Coronary artery (tissue), 2 donors: ENCODE results near the gene CCR2.

Source experiments
- DNase-seq: peaks from one replicate; pipeline ENCODE4 v3.0.0-alpha.2; 2017; ENCODE audit warnings: low spot score
- H3K27ac ChIP-seq, 2 donors: fragments of 200-600 bp; sonication (generic); one replicate each; pipeline ENCODE4 v1.5.1; 2016 to 2019
- H3K4me3 ChIP-seq: fragments of 200-600 bp; sonication (generic); 2 replicates; pipeline ENCODE4 v1.5.1; 2016; ENCODE audit warnings: mild to moderate bottlenecking, moderate library complexity
- TF ChIP-seq, protein P1 (sequence below): fragments of 200-600 bp; sonication (generic); IDR thresholded peaks from one replicate; pipeline ENCODE4 v1.5.1; 2019; ENCODE audit warnings: antibody characterized with exemption

The CCR2 gene

DNA sequence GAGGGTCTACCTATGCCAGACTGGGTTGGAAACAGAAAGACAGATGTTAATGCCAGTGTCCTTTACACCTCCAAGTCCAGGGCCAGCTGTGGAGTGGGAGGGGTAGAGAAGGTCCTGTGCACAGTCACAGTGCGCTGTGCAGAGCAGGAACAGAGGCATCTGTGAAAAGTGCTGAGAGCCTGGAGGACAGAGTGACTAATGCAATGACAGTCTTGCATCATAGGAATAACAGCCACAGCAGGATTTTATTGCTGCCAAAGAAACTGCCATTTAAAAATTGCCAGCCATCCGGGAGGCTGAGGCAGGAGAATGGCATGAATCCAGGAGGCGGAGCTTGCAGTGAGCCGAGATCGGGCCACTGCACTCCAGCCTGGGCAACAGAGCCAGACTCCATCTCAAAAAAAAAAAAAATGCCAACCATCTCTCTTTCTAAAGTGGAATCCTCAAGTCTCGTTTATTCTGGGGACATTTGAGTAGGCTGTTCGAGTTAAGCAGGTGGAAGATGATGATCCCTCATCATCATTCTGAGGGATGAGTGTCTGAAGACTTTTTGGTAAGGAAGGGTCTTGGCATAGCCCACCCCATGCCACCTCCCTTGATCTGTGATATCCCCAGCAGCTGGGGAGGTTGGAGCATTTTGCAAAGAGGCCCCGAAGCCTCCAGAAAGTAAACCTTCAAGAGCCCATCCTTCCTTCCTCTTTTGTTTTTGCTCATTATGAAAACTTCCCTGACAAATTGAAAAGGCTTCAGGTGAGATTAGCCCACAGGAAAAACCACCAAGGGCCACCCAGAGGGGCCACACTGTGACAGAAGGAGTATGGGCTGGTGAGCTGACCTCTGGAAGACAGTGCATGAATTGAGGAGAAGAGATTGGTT lies 7.7 kb downstream of the CCR2 start:
- TF ChIP-seq, protein P1, sequence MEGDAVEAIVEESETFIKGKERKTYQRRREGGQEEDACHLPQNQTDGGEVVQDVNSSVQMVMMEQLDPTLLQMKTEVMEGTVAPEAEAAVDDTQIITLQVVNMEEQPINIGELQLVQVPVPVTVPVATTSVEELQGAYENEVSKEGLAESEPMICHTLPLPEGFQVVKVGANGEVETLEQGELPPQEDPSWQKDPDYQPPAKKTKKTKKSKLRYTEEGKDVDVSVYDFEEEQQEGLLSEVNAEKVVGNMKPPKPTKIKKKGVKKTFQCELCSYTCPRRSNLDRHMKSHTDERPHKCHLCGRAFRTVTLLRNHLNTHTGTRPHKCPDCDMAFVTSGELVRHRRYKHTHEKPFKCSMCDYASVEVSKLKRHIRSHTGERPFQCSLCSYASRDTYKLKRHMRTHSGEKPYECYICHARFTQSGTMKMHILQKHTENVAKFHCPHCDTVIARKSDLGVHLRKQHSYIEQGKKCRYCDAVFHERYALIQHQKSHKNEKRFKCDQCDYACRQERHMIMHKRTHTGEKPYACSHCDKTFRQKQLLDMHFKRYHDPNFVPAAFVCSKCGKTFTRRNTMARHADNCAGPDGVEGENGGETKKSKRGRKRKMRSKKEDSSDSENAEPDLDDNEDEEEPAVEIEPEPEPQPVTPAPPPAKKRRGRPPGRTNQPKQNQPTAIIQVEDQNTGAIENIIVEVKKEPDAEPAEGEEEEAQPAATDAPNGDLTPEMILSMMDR, result no peak
- no peak overlapping the region for H3K4me3 ChIP-seq
- H3K27ac ChIP-seq, result peak overlapping the region in 1 of 2 donors; percentile 47
- no peak for DNase-seq

GRCh38 chr3:46365041-46365440 lies 11.1 kb downstream of the CCR2 start:
- Histone ChIP-seq H3K4me3 (no peak overlapping the region), H3K27ac (no peak overlapping the region)
- no peak for DNase-seq
- TF ChIP-seq, protein P1, result no peak

GRCh38 chr3:46365737-46366524 lies 12.0 kb downstream of the CCR2 start:
- TF ChIP-seq, protein P1, result no peak
- Histone ChIP-seq H3K27ac (no peak overlapping the region), H3K4me3 (no peak overlapping the region)
- DNase-seq, result no peak

GRCh38 chr3:46367811-46368210 lies 13.9 kb downstream of the CCR2 start:
- no peak overlapping the region for H3K27ac ChIP-seq
- DNase-seq, result no peak
- TF ChIP-seq, protein P1, result no peak
- H3K4me3 ChIP-seq, result no peak overlapping the region

- H3K4me3 ChIP-seq, result no peak overlapping the region
- TF ChIP-seq, protein P1, result no peak
- H3K27ac ChIP-seq, result no peak overlapping the region
- DNase-seq, result no peak
Measured at GRCh38 chr3:46368569-46368968, 14.7 kb downstream of the CCR2 start.

DNA sequence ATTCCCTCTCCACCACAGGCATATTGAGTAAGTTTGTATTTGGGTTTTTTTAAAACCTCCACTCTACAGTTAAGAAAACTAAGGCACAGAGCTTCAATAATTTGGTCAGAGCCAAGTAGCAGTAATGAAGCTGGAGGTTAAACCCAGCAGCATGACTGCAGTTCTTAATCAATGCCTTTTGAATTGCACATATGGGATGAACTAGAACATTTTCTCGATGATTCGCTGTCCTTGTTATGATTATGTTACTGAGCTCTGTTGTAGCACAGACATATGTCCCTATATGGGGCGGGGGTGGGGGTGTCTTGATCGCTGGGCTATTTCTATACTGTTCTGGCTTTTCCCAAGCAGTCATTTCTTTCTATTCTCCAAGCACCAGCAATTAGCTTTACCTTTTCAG lies 15.2 kb downstream of the CCR2 start:
- Histone ChIP-seq H3K4me3 (no peak overlapping the region), H3K27ac (no peak overlapping the region)
- no peak for DNase-seq
- TF ChIP-seq, protein P1, result no peak
